HFFc6 (cell line): Measurements from ENCODE around the gene MSRB3. TPM values are rescaled to one million over a fixed set of nuclear protein-coding genes. Genes with fewer than 3 reads are reported as not detected.
A peak's percentile ranks its signal among the peaks of the same experiment; 100 is the strongest.

Experiments used
- DNase-seq: peaks from one replicate; pipeline ENCODE4 v3.0.0-alpha.2; 2018
- H3K27ac Mint-ChIP-seq: 2 replicates; pipeline ENCODE4 v1.8.0; 2020; ENCODE audit warnings: mild to moderate bottlenecking, mixed read lengths
- H3K27me3 Mint-ChIP-seq: 2 replicates; pipeline ENCODE4 v1.8.0; 2021; ENCODE audit warnings: mild to moderate bottlenecking, moderate library complexity, mixed read lengths; ENCODE audit not compliant: insufficient read depth
- H3K36me3 Mint-ChIP-seq: 2 replicates; pipeline ENCODE4 v1.8.0; 2021; ENCODE audit warnings: low read depth, mixed read lengths
- H3K4me1 Mint-ChIP-seq: 2 replicates; pipeline ENCODE4 v1.8.0; 2020; ENCODE audit warnings: low read depth, mixed read lengths
- H3K4me3 Mint-ChIP-seq: 2 replicates; pipeline ENCODE4 v1.8.0; 2020; ENCODE audit warnings: mild to moderate bottlenecking, moderate library complexity, mixed read lengths
- H3K9me3 Mint-ChIP-seq: 2 replicates; pipeline ENCODE4 v1.8.0; 2020; ENCODE audit warnings: mild to moderate bottlenecking, mixed read lengths
- CTCF ChIP-seq: fragments of 200-600 bp; sonication (generic); IDR thresholded peaks from 2 replicates; pipeline ENCODE4 v1.5.0; 2021; ENCODE audit warnings: antibody characterized with exemption, mild to moderate bottlenecking
- total RNA-seq, 6 experiments: library from RNA; stranded (reverse); fragmentation: NEBNext Ultra II Directional; extraction: Animal tissue kit (Norgen Biotek cat#: 25700); gene quantifications; 2 replicates in 1 of 6; 3 replicates in 5 of 6; pipeline ENCODE4 v1.2.3, GENCODE V29; 2021

Gene MSRB3
- total RNA-seq, 6 experiments from 2014 or later, result 108 to 143 (median 127) TPM

GRCh38 chr12:65411171-65411570 is 132.7 kb downstream of the MSRB3 start:
- no peaks in the 10 kb centered on the region for H3K9me3 Mint-ChIP-seq
- TF ChIP-seq CTCF, result no peak
- H3K4me3 Mint-ChIP-seq, result no peak overlapping the region
- H3K27me3 Mint-ChIP-seq, result no peaks in the 10 kb centered on the region; the same call in 1 of the 2 replicates
- H3K4me1 Mint-ChIP-seq, result peaks cover 31% of the 10 kb centered on the region
- peaks cover 36% of the 10 kb centered on the region for H3K36me3 Mint-ChIP-seq
- no peak for DNase-seq
- H3K27ac Mint-ChIP-seq, result no peak overlapping the region

- Mint-ChIP-seq H3K36me3 (peaks cover 39% of the 10 kb centered on the region), H3K27me3 (no peaks in the 10 kb centered on the region; the same call in 1 of the 2 replicates), H3K9me3 (peaks cover 6% of the 10 kb centered on the region), H3K4me3 (no peak overlapping the region), H3K27ac (no peak overlapping the region), H3K4me1 (peaks cover 33% of the 10 kb centered on the region)
- no peak for DNase-seq
- TF ChIP-seq CTCF, result no peak
These were observed 136.0 kb downstream of the MSRB3 start for GRCh38 chr12:65414526-65414925.

- H3K9me3 Mint-ChIP-seq, result peaks cover 15% of the 10 kb centered on the region
- H3K27ac Mint-ChIP-seq, result no peak overlapping the region
- peak; percentile 38 for DNase-seq
- no peak for TF ChIP-seq CTCF
- H3K27me3 Mint-ChIP-seq, result no peaks in the 10 kb centered on the region; the same call in 1 of the 2 replicates
- peaks cover 52% of the 10 kb centered on the region for H3K36me3 Mint-ChIP-seq
- no peak overlapping the region for H3K4me3 Mint-ChIP-seq
- peaks cover 39% of the 10 kb centered on the region for H3K4me1 Mint-ChIP-seq
These were observed 137.3 kb downstream of the MSRB3 start for GRCh38 chr12:65415826-65416225.

GRCh38 chr12:65419284-65420072 is 141.0 kb downstream of the MSRB3 start:
- Mint-ChIP-seq H3K4me3 (no peak overlapping the region; the same call in 1 of the 2 replicates), H3K36me3 (peaks cover 75% of the 10 kb centered on the region), H3K9me3 (peaks cover 40% of the 10 kb centered on the region), H3K4me1 (peaks cover 42% of the 10 kb centered on the region), H3K27me3 (no peaks in the 10 kb centered on the region), H3K27ac (no peak overlapping the region)
- TF ChIP-seq CTCF, result no peak
- DNase-seq, result no peak

GRCh38 chr12:65420941-65421340 is 142.5 kb downstream of the MSRB3 start:
- TF ChIP-seq CTCF, result no peak
- H3K27ac Mint-ChIP-seq, result no peak overlapping the region
- H3K27me3 Mint-ChIP-seq, result no peaks in the 10 kb centered on the region
- H3K36me3 Mint-ChIP-seq, result peaks cover 82% of the 10 kb centered on the region
- H3K4me3 Mint-ChIP-seq, result no peak overlapping the region
- DNase-seq, result no peak
- H3K9me3 Mint-ChIP-seq, result peaks cover 40% of the 10 kb centered on the region
- peaks cover 30% of the 10 kb centered on the region for H3K4me1 Mint-ChIP-seq
